Mesendoderm (in vitro differentiated cells): ENCODE measurements around the gene IFT22.
"Not testable (repeated sequence)": the region's sequence is repeated elsewhere in the genome, so short reads cannot be mapped to it uniquely, and the experiment has no call there.

ENCODE experiments used
- DNase-seq: peaks from one replicate; pipeline ENCODE4 v3.0.0; 2013
- H2AK5ac ChIP-seq: 2 replicates; pipeline ENCODE4 v1.6.1; 2013; ENCODE audit warnings: low read length, inconsistent platforms
- H2BK120ac ChIP-seq: 2 replicates; pipeline ENCODE4 v1.6.1; 2013; ENCODE audit warnings: low read depth, mild to moderate bottlenecking, low read length, moderate library complexity, mixed read lengths
- H2BK15ac ChIP-seq: replicated peaks from 2 replicates; pipeline ENCODE4 v1.6.1; 2013; ENCODE audit warnings: low read depth, mild to moderate bottlenecking, moderate library complexity
- H2BK5ac ChIP-seq: 2 replicates; pipeline ENCODE4 v1.6.1; 2013; ENCODE audit warnings: low read length, inconsistent platforms
- H3K18ac ChIP-seq: 2 replicates; pipeline ENCODE4 v1.6.1; 2013; ENCODE audit warnings: mild to moderate bottlenecking, low read length, mixed read lengths
- H3K23ac ChIP-seq: one replicate; pipeline ENCODE4 v1.6.1; 2013; ENCODE audit warnings: low read length
- H3K27ac ChIP-seq: 2 replicates; pipeline ENCODE4 v1.5.1; 2013; ENCODE audit warnings: low read depth, mild to moderate bottlenecking, inconsistent platforms, low read length, moderate library complexity
- H3K27me3 ChIP-seq: 2 replicates; pipeline ENCODE4 v1.6.1; 2013; ENCODE audit warnings: low read length, control low read depth, mild to moderate bottlenecking, inconsistent platforms; ENCODE audit not compliant: insufficient read depth, poor library complexity
- H3K36me3 ChIP-seq: 2 replicates; pipeline ENCODE4 v1.6.1; 2013; ENCODE audit warnings: low read length, inconsistent platforms; ENCODE audit not compliant: control insufficient read depth, insufficient read depth
- H3K4ac ChIP-seq: one replicate; pipeline ENCODE4 v1.6.1; 2013; ENCODE audit warnings: low read depth, mild to moderate bottlenecking, low read length, moderate library complexity
- H3K4me1 ChIP-seq: 2 replicates; pipeline ENCODE4 v1.6.1; 2013; ENCODE audit warnings: low read depth, low read length, inconsistent platforms; ENCODE audit not compliant: control insufficient read depth
- H3K4me2 ChIP-seq: 2 replicates; pipeline ENCODE4 v1.6.1; 2013; ENCODE audit warnings: low read length
- H3K4me3 ChIP-seq: 2 replicates; pipeline ENCODE4 v1.5.1; 2013; ENCODE audit warnings: mild to moderate bottlenecking, low read length
- H3K56ac ChIP-seq: one replicate; pipeline ENCODE4 v1.6.1; 2013; ENCODE audit warnings: low read length
- H3K79me1 ChIP-seq: 2 replicates; pipeline ENCODE4 v1.6.1; 2013; ENCODE audit warnings: low read length, inconsistent platforms
- H3K79me2 ChIP-seq: 2 replicates; pipeline ENCODE4 v1.6.1; 2013; ENCODE audit warnings: mild to moderate bottlenecking, low read length; ENCODE audit not compliant: control insufficient read depth, insufficient read depth
- H3K9ac ChIP-seq: 2 replicates; pipeline ENCODE4 v1.6.1; 2013; ENCODE audit warnings: low read length, inconsistent platforms
- H4K5ac ChIP-seq: one replicate; pipeline ENCODE4 v1.6.1; 2013; ENCODE audit warnings: low read length
- H4K8ac ChIP-seq: one replicate; pipeline ENCODE4 v1.6.1; 2013; ENCODE audit warnings: low read depth, mild to moderate bottlenecking, control low read depth, low read length, moderate library complexity
- WGBS: extraction: QIAGEN DNeasy Blood & Tissue Kit; methylation state at CpG from one replicate; pipeline ENCODE4 v1.1.7; 2013; ENCODE audit warnings: low lambda C conversion rate, missing lambda C conversion rate; ENCODE audit not compliant: insufficient coverage; ENCODE audit errors: extremely low coverage; 5-methylcytosine and 5-hydroxymethylcytosine counted together

IFT22 gene

DNA sequence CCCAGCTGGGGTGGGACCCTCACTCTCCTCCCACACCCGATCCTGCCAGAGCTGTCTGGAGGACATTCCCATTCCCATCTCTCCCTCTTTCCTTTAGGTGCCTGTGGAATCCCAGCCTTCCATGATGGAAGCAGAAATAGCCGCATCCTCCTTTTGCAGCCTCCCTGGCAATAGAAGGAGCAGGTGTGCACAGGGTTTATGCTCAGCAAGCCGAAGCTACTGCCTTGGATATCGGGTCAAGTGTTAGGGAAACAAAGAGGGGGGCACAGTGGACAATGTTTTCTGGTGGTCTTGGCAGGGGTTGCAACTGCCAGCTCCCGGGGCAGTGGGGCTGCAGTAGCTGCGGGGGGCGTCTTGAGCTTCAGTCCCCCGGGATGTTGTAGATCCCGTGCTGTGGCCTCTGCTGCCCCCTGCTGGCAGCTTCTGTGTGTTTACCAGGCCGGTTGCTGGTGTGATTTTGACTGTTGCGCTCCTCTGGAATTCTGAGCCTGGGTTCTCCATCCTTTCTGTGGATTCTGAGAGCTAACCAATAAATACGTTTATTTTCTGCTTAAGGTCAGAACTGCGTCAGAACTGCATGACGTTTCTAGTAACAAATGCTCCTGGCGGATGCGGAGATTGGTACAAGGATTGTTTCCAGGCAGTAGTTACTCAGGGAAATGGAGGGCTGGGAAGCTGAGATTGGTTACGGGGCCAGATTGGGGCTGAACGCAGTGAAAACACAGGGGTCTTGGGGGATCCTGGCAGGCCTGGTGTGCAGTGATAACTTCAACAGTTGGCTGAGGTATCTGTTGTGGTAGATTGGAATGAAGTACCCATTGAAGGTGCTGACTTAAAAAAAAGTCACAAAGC is 31.2 kb downstream of the IFT22 start:
- not testable (repeated sequence) for H3K79me2 ChIP-seq, H3K4me3 ChIP-seq, H3K4me1 ChIP-seq, H3K36me3 ChIP-seq, H3K23ac ChIP-seq, H3K4me2 ChIP-seq, H3K9ac ChIP-seq, H2BK15ac ChIP-seq, H2AK5ac ChIP-seq, H3K4ac ChIP-seq, H3K27me3 ChIP-seq, H4K8ac ChIP-seq, H3K79me1 ChIP-seq, H2BK120ac ChIP-seq, H3K18ac ChIP-seq, H2BK5ac ChIP-seq, H4K5ac ChIP-seq, H3K27ac ChIP-seq
- DNase-seq, result peak; percentile 58
- WGBS, result no CpG with 5 or more reads among the region's 18 CpGs
- H3K56ac ChIP-seq, result peak overlapping the region; percentile 22

DNA sequence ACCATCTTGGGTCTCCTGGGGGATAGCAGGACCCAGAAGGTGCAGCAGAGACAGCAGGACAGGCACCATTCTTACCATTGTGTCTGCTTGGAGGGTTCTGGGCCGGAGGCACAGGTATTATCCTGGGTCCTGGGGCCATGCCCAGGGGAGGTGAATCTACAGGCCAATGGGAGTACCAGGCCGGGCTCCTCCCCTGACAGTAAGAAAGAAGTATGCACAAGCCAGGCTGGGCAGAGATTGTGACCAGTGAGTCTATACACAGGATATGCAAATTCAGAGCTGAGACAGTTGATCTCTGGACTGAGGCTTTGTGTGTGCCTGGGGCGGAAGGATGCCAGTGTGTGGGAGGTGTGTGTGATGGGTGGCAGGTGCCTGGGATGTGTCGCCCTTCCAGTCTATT is 31.9 kb downstream of the IFT22 start:
- H3K4me2 ChIP-seq, H3K4me1 ChIP-seq, H3K23ac ChIP-seq, H2BK120ac ChIP-seq, H3K79me2 ChIP-seq, H4K8ac ChIP-seq, H3K27ac ChIP-seq, H2BK5ac ChIP-seq, H3K36me3 ChIP-seq, H3K79me1 ChIP-seq, H3K4me3 ChIP-seq, H3K18ac ChIP-seq, H4K5ac ChIP-seq, H2BK15ac ChIP-seq, H2AK5ac ChIP-seq, DNase-seq, H3K9ac ChIP-seq, H3K27me3 ChIP-seq, H3K56ac ChIP-seq, H3K4ac ChIP-seq: not testable (repeated sequence)
- WGBS, result no CpG with 5 or more reads among the region's 4 CpGs

DNA sequence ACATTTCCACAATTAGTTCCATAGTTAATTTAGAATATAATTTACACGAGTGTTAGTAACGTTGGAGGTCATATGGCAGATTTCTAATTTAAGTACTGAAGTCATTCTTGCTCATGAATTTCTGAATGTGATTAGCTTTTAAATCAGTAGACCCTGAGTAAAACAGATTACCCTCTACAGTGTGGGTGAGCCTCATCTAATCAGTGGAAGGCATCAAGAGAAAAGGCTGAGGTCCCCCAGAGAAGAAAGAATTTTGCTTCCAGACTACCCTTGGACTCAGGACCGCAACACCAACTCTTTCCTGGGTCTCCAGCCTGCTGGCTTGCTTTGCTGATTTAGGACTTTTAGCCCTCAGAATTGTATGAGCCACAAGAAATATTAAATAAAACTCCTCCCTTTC is 33.2 kb downstream of the IFT22 start:
- Histone ChIP-seq H3K27ac (no peak overlapping the region), H2BK120ac (no peak overlapping the region), H3K23ac (no peak overlapping the region), H4K8ac (no peak overlapping the region), H3K27me3 (no peaks in the 10 kb centered on the region), H3K9ac (no peak overlapping the region), H3K4me1 (no peaks in the 10 kb centered on the region), H4K5ac (no peak overlapping the region), H3K79me2 (no peaks in the 10 kb centered on the region), H3K18ac (no peak overlapping the region), H2AK5ac (no peak overlapping the region), H2BK5ac (no peak overlapping the region), H3K36me3 (no peaks in the 10 kb centered on the region), H3K4ac (no peak overlapping the region), H3K79me1 (no peaks in the 10 kb centered on the region), H2BK15ac (no peak overlapping the region), H3K4me2 (no peak overlapping the region), H3K4me3 (no peak overlapping the region), H3K56ac (no peak overlapping the region)
- DNase-seq, result no peak
- WGBS, result no CpG with 5 or more reads among the region's 3 CpGs

DNA sequence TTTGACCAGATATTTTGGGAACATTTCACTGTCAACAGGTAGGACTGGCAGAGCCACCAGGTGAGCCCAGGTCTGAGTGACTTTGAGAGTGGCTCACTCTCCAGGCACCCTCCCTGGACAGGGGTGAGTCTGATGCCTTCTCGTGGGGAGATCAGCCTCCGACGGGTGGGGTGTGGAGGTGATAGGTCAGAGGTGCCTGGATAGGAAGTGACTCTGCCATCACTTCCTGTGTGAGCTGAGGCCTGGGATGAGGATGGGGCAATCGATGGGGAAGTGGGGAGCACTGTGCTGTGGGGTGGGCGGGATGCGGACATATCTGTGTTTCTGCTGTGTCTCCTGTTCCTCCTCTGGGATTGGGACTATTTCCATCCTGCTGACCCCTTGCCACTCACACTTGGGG is 34.6 kb downstream of the IFT22 start:
- H4K8ac ChIP-seq, result no peak overlapping the region

DNA sequence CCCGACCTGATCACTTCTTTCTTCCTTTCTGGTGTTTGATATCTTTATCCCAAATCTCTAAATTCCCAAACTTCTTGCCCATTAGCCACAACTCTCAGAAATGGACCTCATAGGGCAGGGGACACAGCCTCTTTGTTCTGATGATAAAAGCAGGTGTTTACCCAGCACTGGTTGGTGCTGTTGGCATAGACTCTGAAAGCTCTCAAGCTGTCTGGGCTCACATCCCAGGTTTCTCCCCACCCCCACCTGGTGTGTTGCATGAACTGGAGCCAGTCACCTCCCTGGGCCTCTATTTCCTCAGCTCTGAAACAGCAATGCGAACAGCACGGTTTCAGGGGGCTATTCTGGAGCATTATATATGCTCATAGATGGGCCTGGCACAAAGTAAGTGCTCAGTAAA is 35.7 kb downstream of the IFT22 start:
- H3K79me1 ChIP-seq, H2BK120ac ChIP-seq, H4K8ac ChIP-seq, H3K27ac ChIP-seq, H3K23ac ChIP-seq, H3K18ac ChIP-seq, H4K5ac ChIP-seq, H3K9ac ChIP-seq, H2AK5ac ChIP-seq, H3K79me2 ChIP-seq, H3K4me1 ChIP-seq, H3K4me2 ChIP-seq, DNase-seq, H3K4me3 ChIP-seq, H3K36me3 ChIP-seq, H3K56ac ChIP-seq, H2BK15ac ChIP-seq, H3K27me3 ChIP-seq, H3K4ac ChIP-seq, H2BK5ac ChIP-seq: not testable (repeated sequence)
- no CpG with 5 or more reads among the region's 3 CpGs for WGBS

More for the DNA sequence above, 34.6 kb downstream of the IFT22 start:
- Histone ChIP-seq H3K27ac (no peak overlapping the region), H2BK15ac (no peak overlapping the region), H2AK5ac (no peak overlapping the region), H3K36me3 (no peaks in the 10 kb centered on the region), H2BK5ac (no peak overlapping the region), H3K56ac (no peak overlapping the region), H3K18ac (no peak overlapping the region), H3K4me3 (no peak overlapping the region), H3K23ac (no peak overlapping the region), H2BK120ac (no peak overlapping the region), H3K4ac (no peak overlapping the region), H4K5ac (no peak overlapping the region), H3K4me1 (no peaks in the 10 kb centered on the region), H3K9ac (no peak overlapping the region), H3K79me2 (no peaks in the 10 kb centered on the region), H3K79me1 (no peaks in the 10 kb centered on the region), H3K27me3 (no peaks in the 10 kb centered on the region), H3K4me2 (no peak overlapping the region)
- no peak for DNase-seq
- no CpG with 5 or more reads among the region's 6 CpGs for WGBS

DNA sequence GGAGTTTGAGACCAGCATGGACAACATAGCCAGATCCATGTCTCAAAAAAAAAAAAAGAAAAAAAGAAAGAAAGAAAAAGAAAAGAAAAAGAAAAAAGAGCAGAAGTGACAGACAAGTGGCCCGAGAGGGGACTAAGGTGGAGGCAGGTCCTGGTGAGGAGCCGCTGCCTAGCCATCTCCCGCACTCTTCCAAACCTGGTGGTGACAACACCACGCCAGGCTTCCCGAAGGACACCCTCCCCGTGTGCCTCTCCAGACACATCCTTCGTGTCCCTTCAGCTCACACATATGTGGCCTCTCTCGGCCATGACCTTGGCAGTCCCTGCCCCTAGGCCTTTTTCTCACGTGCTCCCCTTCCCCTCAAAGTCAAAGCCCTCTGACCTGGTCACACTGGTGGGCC is 36.4 kb downstream of the IFT22 start:
- no peak overlapping the region for H4K8ac ChIP-seq
- H2BK5ac ChIP-seq, result no peak overlapping the region
- no peak overlapping the region for H3K23ac ChIP-seq
- H3K27me3 ChIP-seq, result no peaks in the 10 kb centered on the region
- no peak for DNase-seq
- no peak overlapping the region for H2BK120ac ChIP-seq
- no peak overlapping the region for H3K56ac ChIP-seq
- no peak overlapping the region for H3K4ac ChIP-seq
- H3K4me1 ChIP-seq, result no peaks in the 10 kb centered on the region
- H3K18ac ChIP-seq, result no peak overlapping the region
- H3K36me3 ChIP-seq, result no peaks in the 10 kb centered on the region
- no peak overlapping the region for H3K4me3 ChIP-seq
- H4K5ac ChIP-seq, result no peak overlapping the region
- no peak overlapping the region for H3K27ac ChIP-seq
- no peaks in the 10 kb centered on the region for H3K79me1 ChIP-seq
- WGBS, result no CpG with 5 or more reads among the region's 9 CpGs
- no peak overlapping the region for H3K9ac ChIP-seq
- no peak overlapping the region for H2BK15ac ChIP-seq
- no peak overlapping the region for H2AK5ac ChIP-seq
- H3K4me2 ChIP-seq, result no peak overlapping the region
- no peaks in the 10 kb centered on the region for H3K79me2 ChIP-seq
